Endothelial cell of umbilical vein (primary cell): Measurements from ENCODE around the gene RRP36.

Experiments
- EZH2 ChIP-seq: IDR thresholded peaks from 2 replicates; pipeline ENCODE4 v1.6.1; 2012; ENCODE audit warnings: borderline replicate concordance, low read depth, mild to moderate bottlenecking, moderate library complexity, low read length, inconsistent platforms; ENCODE audit not compliant: severe bottlenecking
- MYC ChIP-seq: IDR thresholded peaks from one replicate; pipeline ENCODE4 v1.6.1; 2011; ENCODE audit warnings: mild to moderate bottlenecking, low read depth, low read length
- POLR2A ChIP-seq: IDR thresholded peaks from 2 replicates; pipeline ENCODE4 v1.6.1; 2012; ENCODE audit warnings: low read depth, mild to moderate bottlenecking, control low read depth, low read length
- POLR2AphosphoS5 ChIP-seq: IDR thresholded peaks from 2 replicates; pipeline ENCODE4 v1.6.1; 2012; ENCODE audit warnings: low read depth, mild to moderate bottlenecking, control low read depth, low read length, moderate library complexity; ENCODE audit not compliant: insufficient read depth
- TF ChIP-seq, protein P1 (sequence below), 2 donors: IDR thresholded peaks; 1 replicate in 1 of 2; 2 replicates in 1 of 2; pipeline ENCODE4 v1.5.1; 2011; ENCODE audit warnings: low read length in 2 of 2, mild to moderate bottlenecking in 2 of 2, moderate library complexity in 2 of 2, control low read depth in 1 of 2, inconsistent platforms in 1 of 2, low read depth in 1 of 2; ENCODE audit not compliant: insufficient read depth in 1 of 2; ENCODE audit errors: extremely low read depth in 1 of 2

DNA sequence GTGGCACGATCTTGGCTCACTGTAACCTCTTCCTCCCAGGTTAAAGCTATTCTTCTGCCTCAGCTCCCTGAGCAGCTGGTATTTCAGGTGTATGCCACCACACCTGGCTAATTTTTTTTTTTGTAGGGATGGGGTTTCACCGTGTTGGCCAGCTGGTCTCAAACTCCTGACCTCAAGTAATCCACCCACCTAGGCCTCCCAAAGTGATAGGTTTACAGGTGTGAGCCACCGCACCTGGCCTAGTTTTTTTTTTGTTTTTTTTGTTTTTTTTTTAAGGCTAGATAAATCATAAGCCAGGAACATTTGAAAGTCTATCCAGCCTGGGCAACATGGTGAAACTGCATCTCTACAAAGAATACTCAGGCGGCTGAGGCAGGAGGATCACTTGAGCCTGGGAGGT, 10.9 kb downstream of the RRP36 start:
- no peak for TF ChIP-seq POLR2AphosphoS5
- TF ChIP-seq, protein P1, sequence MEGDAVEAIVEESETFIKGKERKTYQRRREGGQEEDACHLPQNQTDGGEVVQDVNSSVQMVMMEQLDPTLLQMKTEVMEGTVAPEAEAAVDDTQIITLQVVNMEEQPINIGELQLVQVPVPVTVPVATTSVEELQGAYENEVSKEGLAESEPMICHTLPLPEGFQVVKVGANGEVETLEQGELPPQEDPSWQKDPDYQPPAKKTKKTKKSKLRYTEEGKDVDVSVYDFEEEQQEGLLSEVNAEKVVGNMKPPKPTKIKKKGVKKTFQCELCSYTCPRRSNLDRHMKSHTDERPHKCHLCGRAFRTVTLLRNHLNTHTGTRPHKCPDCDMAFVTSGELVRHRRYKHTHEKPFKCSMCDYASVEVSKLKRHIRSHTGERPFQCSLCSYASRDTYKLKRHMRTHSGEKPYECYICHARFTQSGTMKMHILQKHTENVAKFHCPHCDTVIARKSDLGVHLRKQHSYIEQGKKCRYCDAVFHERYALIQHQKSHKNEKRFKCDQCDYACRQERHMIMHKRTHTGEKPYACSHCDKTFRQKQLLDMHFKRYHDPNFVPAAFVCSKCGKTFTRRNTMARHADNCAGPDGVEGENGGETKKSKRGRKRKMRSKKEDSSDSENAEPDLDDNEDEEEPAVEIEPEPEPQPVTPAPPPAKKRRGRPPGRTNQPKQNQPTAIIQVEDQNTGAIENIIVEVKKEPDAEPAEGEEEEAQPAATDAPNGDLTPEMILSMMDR (IDR thresholded peaks at IDR 0.05; ENCODE audit: extremely low read depth in 1 of 2, insufficient read depth in 1 of 2, low read depth in 1 of 2, low read length in 2 of 2): no peak
- no peak for TF ChIP-seq POLR2A
- TF ChIP-seq EZH2: no peak
- no peak for TF ChIP-seq MYC
